ENCODE measurements around the gene TTLL11.

DNA sequence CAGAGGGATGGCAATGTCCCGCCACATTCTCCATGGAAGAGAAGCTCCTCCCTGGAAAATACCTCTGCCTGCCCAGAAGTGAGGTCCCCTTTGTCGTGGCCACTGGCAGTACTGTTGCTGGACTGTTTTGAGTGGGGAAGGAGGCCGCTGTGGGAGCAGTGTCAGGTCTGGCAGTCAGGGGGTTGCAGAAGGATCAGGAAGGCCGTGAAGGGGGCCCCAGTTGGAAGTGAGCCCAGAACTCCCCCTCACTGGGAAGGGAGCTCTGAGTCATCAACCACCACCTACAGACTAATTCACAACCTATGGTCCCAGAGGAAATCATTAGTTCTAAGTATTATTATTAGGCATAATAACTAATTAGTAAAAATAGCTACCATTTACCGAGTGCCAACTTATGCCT, 200.4 kb downstream of the TTLL11 start:
- TF ChIP-seq, protein P1, sequence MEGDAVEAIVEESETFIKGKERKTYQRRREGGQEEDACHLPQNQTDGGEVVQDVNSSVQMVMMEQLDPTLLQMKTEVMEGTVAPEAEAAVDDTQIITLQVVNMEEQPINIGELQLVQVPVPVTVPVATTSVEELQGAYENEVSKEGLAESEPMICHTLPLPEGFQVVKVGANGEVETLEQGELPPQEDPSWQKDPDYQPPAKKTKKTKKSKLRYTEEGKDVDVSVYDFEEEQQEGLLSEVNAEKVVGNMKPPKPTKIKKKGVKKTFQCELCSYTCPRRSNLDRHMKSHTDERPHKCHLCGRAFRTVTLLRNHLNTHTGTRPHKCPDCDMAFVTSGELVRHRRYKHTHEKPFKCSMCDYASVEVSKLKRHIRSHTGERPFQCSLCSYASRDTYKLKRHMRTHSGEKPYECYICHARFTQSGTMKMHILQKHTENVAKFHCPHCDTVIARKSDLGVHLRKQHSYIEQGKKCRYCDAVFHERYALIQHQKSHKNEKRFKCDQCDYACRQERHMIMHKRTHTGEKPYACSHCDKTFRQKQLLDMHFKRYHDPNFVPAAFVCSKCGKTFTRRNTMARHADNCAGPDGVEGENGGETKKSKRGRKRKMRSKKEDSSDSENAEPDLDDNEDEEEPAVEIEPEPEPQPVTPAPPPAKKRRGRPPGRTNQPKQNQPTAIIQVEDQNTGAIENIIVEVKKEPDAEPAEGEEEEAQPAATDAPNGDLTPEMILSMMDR (IDR thresholded peaks at IDR 0.05; ENCODE audit: insufficient read depth, low read depth, low read length): no peak
- no peak for TF ChIP-seq EZH2 (IDR thresholded peaks at IDR 0.05; ENCODE audit: insufficient read depth, low read length)
